OCI-LY1 (cell line): ENCODE results near the gene VLDLR.

ENCODE experiments used
- CTCF ChIP-seq: fragments of 200-600 bp; sonication (generic), shearing (Covaris generic); IDR thresholded peaks from 2 replicates; pipeline ENCODE4 v1.5.1; 2017; ENCODE audit warnings: mild to moderate bottlenecking, antibody characterized with exemption, low read length, moderate library complexity, mixed read lengths
- EZH2 ChIP-seq: fragments of 200-600 bp; sonication (generic), shearing (Covaris generic); IDR thresholded peaks from 2 replicates; pipeline ENCODE4 v1.8.0; 2017; ENCODE audit warnings: borderline replicate concordance, mixed run types, mild to moderate bottlenecking, antibody characterized with exemption, low read length, moderate library complexity, mixed read lengths

GRCh38 chr9:2630158-2630557 is 8.6 kb downstream of the VLDLR start:
- TF ChIP-seq CTCF, result no peak
- TF ChIP-seq EZH2, result no peak
